GM18526 (cell line): ENCODE data around the gene METTL26.

ENCODE experiments used
- POLR2A ChIP-seq: IDR thresholded peaks from 3 replicates; pipeline ENCODE4 v1.6.1; 2011; ENCODE audit not compliant: insufficient read length; ENCODE audit errors: extremely low read depth

METTL26 gene

GRCh38 chr16:629185-629832 is 6.8 kb downstream of the METTL26 start:
- TF ChIP-seq POLR2A = no peak

- no peak for TF ChIP-seq POLR2A
These were observed 7.6 kb downstream of the METTL26 start for GRCh38 chr16:628321-629061.

- no peak for TF ChIP-seq POLR2A
These were observed 8.5 kb downstream of the METTL26 start for GRCh38 chr16:627454-628239.

DNA sequence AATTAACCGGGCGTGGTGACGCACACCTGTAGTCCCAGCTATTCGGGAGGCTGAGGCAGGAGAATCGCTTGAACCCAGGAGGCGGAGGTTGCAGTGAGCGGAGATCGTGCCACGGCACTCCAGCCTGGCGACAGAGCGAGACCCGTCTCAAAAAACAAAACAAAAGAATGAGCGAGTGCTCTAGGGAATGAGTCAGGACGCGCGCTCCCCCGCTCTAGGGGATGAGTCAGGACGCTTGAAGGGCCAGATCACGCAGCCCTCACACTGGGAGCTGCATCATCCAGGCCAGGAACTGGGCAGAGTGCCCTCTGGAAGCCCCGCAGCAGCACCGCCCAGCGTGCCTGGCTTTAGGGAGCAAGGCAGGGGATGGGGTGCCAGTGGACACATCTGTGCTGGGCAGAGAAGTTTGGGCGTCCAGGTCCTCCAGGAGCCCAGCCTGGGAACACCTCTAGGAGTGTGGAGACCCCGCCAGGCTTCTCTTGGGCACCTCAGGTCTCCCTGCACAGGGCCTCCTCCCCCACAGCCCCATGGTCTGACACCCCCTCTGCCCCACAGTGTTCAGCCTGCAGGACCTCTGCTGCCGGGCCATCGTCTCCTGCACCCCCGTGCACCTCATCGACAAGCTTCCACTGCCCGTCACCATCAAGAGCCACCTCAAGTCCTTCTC is 9.2 kb downstream of the METTL26 start:
- TF ChIP-seq POLR2A = no peak

DNA sequence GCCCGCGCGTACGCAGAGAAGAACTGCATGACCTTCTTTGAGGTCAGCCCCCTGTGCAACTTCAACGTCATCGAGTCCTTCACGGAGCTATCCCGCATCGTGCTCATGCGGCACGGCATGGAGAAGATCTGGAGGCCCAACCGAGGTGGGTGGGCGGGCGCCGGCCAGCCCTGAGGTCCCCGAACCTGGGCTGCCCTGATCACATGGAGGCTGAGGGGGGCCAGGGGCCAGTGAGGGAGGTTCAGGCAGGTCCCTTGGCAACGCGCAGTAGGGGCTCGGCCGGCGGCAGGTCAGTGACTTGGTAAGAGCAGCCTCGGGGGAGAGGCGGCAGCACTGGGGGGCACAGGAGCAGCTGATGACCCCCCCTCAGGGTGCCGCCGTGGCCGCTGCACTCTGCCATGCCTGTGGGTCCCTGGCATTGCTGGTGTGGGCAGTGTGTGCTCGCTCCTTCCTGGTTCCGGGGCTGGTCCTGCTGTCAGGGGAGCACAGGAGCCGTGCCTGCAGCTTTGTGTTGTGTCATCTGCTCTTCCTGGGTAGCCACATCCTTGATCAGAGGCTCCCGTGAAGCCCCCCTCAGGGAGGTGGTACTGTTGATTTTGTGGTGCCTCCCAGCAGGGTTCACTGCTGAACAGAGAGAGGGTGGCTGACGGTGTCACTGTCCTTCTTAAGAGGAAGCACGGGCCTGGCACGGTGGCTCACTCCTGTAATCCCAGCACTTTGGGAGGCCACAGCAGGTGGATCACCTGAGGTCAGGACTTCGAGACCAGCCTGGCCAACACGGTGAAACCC is 9.9 kb downstream of the METTL26 start:
- no peak for TF ChIP-seq POLR2A

GRCh38 chr16:625117-625976 is 10.8 kb downstream of the METTL26 start:
- no peak for TF ChIP-seq POLR2A

- no peak for TF ChIP-seq POLR2A
These were observed 11.5 kb downstream of the METTL26 start for GRCh38 chr16:624526-625070.

GRCh38 chr16:622920-623280 is 13.2 kb downstream of the METTL26 start:
- TF ChIP-seq POLR2A = no peak

DNA sequence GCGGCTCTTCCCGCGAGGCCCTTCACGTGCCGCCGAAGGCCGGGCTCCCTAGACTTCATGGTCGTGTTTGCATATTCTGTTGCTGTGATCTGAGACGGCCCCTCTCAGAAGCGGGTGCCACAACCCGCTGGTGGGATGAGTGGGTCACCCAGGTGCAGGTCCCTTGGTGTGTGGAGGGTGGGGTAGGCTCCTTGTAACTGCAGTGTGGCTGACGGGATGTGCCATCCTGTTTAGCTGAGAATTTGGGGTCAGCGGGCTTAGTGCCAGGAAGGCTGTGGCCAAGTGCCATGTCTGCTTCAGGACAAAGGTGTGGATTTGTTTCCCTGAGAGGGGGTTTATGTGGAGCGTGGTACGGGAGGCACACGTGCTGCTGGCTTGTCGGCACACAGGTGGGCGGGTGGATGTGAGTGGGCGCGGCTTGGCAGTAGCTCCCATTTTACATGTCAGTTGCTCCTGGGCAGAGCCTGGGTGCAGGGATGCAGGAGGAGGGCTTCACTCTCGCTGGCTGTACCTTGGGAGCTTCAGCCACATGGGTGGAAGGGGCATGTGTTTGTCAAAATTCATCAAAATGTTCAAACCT is 14.5 kb downstream of the METTL26 start:
- no peak for TF ChIP-seq POLR2A

GRCh38 chr16:620700-621525 is 15.2 kb downstream of the METTL26 start:
- TF ChIP-seq POLR2A = no peak

DNA sequence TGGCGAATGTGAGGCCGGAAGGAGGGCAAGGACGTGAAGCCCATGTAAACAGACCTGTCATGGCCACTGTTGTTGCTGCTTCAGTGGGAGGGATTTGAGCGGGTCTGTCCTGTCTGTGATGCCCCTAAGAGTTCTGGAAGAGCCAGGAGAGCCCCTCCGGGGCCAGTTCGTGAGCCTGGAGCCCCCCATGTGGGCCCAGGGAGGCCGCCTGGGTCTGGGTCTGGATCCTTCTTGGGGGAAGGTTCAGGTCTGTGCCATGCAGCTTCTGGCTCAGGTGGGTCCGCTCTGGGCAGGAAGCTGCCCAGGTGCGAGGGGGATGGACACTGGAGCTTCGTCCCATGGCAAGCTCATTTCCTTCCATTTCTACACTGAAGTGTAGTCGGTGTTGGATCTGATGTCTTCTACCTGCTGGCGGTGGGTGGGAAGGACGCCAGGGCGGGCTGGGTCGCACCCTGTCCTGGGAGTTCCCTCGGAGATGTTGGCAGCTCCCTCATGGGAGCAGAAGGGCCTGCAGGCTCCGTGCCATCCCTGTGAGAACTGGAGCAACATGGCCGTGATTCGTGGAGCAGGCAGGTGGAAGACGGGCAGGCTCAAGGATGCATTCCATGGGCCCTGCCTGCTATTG is 16.5 kb downstream of the METTL26 start:
- TF ChIP-seq POLR2A = no peak

- TF ChIP-seq POLR2A = no peak
These were observed 18.2 kb downstream of the METTL26 start for GRCh38 chr16:617855-618254.
